Neural progenitor cell (in vitro differentiated cells): Measurements from ENCODE around the gene SMAD7. TPM values are rescaled to one million over a fixed set of nuclear protein-coding genes. Genes with fewer than 3 reads are reported as not detected.
A peak's percentile ranks its signal among the peaks of the same experiment; 100 is the strongest.

Source experiments
- DNase-seq: peaks from one replicate; pipeline ENCODE4 v3.0.0-alpha.2; 2016; ENCODE audit warnings: low spot score
- H2AFZ ChIP-seq: fragments of 200-600 bp; sonication (generic); replicated peaks from 2 replicates; pipeline ENCODE4 v1.6.1; 2016; ENCODE audit warnings: antibody characterized with exemption
- H3F3A ChIP-seq: fragments of 200-600 bp; sonication (generic); 2 replicates; pipeline ENCODE4 v1.6.1; 2016; ENCODE audit warnings: antibody characterized with exemption, low read depth
- H3K27ac ChIP-seq: fragments of 200-600 bp; sonication (generic); 2 replicates; pipeline ENCODE4 v1.5.1; 2016; ENCODE audit warnings: mild to moderate bottlenecking
- H3K27me3 ChIP-seq: fragments of 200-600 bp; sonication (generic); 2 replicates; pipeline ENCODE4 v1.6.1; 2016; ENCODE audit warnings: mild to moderate bottlenecking, moderate library complexity
- H3K36me3 ChIP-seq: fragments of 200-600 bp; sonication (generic); 2 replicates; pipeline ENCODE4 v1.5.1; 2016
- H3K4me1 ChIP-seq: fragments of 200-600 bp; sonication (generic); 2 replicates; pipeline ENCODE4 v1.6.1; 2016; ENCODE audit warnings: mixed run types
- H3K4me2 ChIP-seq: fragments of 200-600 bp; sonication (generic); 2 replicates; pipeline ENCODE4 v1.6.1; 2016
- H3K4me3 ChIP-seq: fragments of 200-600 bp; sonication (generic); 2 replicates; pipeline ENCODE4 v1.5.1; 2016
- H3K79me2 ChIP-seq: fragments of 200-600 bp; sonication (generic); 2 replicates; pipeline ENCODE4 v1.6.1; 2016; ENCODE audit warnings: low read depth
- H3K9ac ChIP-seq: fragments of 200-600 bp; sonication (generic); 2 replicates; pipeline ENCODE4 v1.6.1; 2016
- H3K9me3 ChIP-seq: fragments of 200-600 bp; sonication (generic); 2 replicates; pipeline ENCODE4 v1.5.1; 2016; ENCODE audit warnings: low read depth
- H4K20me1 ChIP-seq: fragments of 200-600 bp; sonication (generic); 2 replicates; pipeline ENCODE4 v1.6.1; 2016; ENCODE audit warnings: low read depth
- H3K27ac Mint-ChIP-seq: 3 replicates; pipeline ENCODE4 v1.8.0; 2021; ENCODE audit warnings: mixed read lengths
- H3K27me3 Mint-ChIP-seq: 2 replicates; pipeline ENCODE4 v1.8.0; 2022; ENCODE audit warnings: low read depth, mild to moderate bottlenecking, inconsistent platforms, moderate library complexity, mixed read lengths; ENCODE audit not compliant: insufficient read depth
- H3K36me3 Mint-ChIP-seq: 3 replicates; pipeline ENCODE4 v1.8.0; 2021; ENCODE audit warnings: mixed read lengths
- H3K4me1 Mint-ChIP-seq: 3 replicates; pipeline ENCODE4 v1.8.0; 2021; ENCODE audit warnings: mixed read lengths
- H3K4me3 Mint-ChIP-seq: 3 replicates; pipeline ENCODE4 v1.8.0; 2021; ENCODE audit warnings: mild to moderate bottlenecking, moderate library complexity, mixed read lengths
- H3K9me3 Mint-ChIP-seq: 3 replicates; pipeline ENCODE4 v1.8.0; 2020; ENCODE audit warnings: mixed read lengths
- CTCF ChIP-seq: fragments of 200-600 bp; sonication (generic); IDR thresholded peaks from 2 replicates; pipeline ENCODE4 v1.5.1; 2017; ENCODE audit warnings: antibody characterized with exemption, mild to moderate bottlenecking
- EZH2 ChIP-seq: fragments of 200-600 bp; sonication (generic); IDR thresholded peaks from 2 replicates; pipeline ENCODE4 v1.6.1; 2017; ENCODE audit warnings: antibody characterized with exemption, mild to moderate bottlenecking, moderate library complexity
- EZH2phosphoT487 ChIP-seq: fragments of 200-600 bp; sonication (generic); IDR thresholded peaks from 2 replicates; pipeline ENCODE4 v1.6.1; 2017; ENCODE audit warnings: antibody characterized with exemption
- total RNA-seq: library from RNA; depleted of rRNA; stranded (reverse); fragments of >200 nt; gene quantifications from 2 replicates; pipeline ENCODE4 v1.2.3, GENCODE V29; 2015; ENCODE audit warnings: low replicate concordance

SMAD7 gene
- total RNA-seq, 1 donor from 2014 or later: 1.1 TPM

- Histone ChIP-seq H3K4me2 (peak overlapping the region; percentile 90), H2AFZ (no peak overlapping the region), H4K20me1 (peaks cover 36% of the 10 kb centered on the region), H3K79me2 (no peaks in the 10 kb centered on the region), H3K27ac (no peak overlapping the region), H3K9me3 (no peaks in the 10 kb centered on the region), H3K4me3 (peak overlapping the region; percentile 49), H3F3A (peaks cover 43% of the 10 kb centered on the region), H3K27me3 (peaks cover 74% of the 10 kb centered on the region), H3K36me3 (no peaks in the 10 kb centered on the region), H3K9ac (no peak overlapping the region), H3K4me1 (peaks cover 40% of the 10 kb centered on the region)
- H3K9me3 Mint-ChIP-seq: no peaks in the 10 kb centered on the region
- TF ChIP-seq EZH2phosphoT487 (peak; percentile 67), EZH2 (peak; percentile 92), CTCF (no peak)
- peaks cover 41% of the 10 kb centered on the region for H3K4me1 Mint-ChIP-seq
- DNase-seq: peak; percentile 81
- peaks cover 16% of the 10 kb centered on the region for H3K27me3 Mint-ChIP-seq
- peak overlapping the region; percentile 99 for H3K4me3 Mint-ChIP-seq
- H3K36me3 Mint-ChIP-seq: peaks cover 3% of the 10 kb centered on the region
- H3K27ac Mint-ChIP-seq: peak overlapping the region; percentile 81
Measured at GRCh38 chr18:48949606-48950535, 894 bp downstream of the SMAD7 start.

- Mint-ChIP-seq H3K4me3 (peak overlapping the region; percentile 99), H3K4me1 (peaks cover 46% of the 10 kb centered on the region), H3K27me3 (peaks cover 16% of the 10 kb centered on the region), H3K36me3 (peaks cover 8% of the 10 kb centered on the region), H3K27ac (peak overlapping the region; percentile 87), H3K9me3 (no peaks in the 10 kb centered on the region)
- peaks cover 43% of the 10 kb centered on the region for H3F3A ChIP-seq
- no peaks in the 10 kb centered on the region for H3K79me2 ChIP-seq
- H3K36me3 ChIP-seq: no peaks in the 10 kb centered on the region
- peak overlapping the region; percentile 90 for H3K4me2 ChIP-seq
- H3K27ac ChIP-seq: no peak overlapping the region
- H4K20me1 ChIP-seq: peaks cover 36% of the 10 kb centered on the region
- DNase-seq: peak; percentile 47
- H3K27me3 ChIP-seq: peaks cover 67% of the 10 kb centered on the region
- no peak for TF ChIP-seq EZH2
- no peak for TF ChIP-seq CTCF
- peak; percentile 86 for TF ChIP-seq EZH2phosphoT487
- peaks cover 40% of the 10 kb centered on the region for H3K4me1 ChIP-seq
- H3K9me3 ChIP-seq: no peaks in the 10 kb centered on the region
- no peak overlapping the region for H2AFZ ChIP-seq
- peak overlapping the region; percentile 49 for H3K4me3 ChIP-seq
- no peak overlapping the region for H3K9ac ChIP-seq
Measured at GRCh38 chr18:48949050-48949605, 1.6 kb downstream of the SMAD7 start.

DNA sequence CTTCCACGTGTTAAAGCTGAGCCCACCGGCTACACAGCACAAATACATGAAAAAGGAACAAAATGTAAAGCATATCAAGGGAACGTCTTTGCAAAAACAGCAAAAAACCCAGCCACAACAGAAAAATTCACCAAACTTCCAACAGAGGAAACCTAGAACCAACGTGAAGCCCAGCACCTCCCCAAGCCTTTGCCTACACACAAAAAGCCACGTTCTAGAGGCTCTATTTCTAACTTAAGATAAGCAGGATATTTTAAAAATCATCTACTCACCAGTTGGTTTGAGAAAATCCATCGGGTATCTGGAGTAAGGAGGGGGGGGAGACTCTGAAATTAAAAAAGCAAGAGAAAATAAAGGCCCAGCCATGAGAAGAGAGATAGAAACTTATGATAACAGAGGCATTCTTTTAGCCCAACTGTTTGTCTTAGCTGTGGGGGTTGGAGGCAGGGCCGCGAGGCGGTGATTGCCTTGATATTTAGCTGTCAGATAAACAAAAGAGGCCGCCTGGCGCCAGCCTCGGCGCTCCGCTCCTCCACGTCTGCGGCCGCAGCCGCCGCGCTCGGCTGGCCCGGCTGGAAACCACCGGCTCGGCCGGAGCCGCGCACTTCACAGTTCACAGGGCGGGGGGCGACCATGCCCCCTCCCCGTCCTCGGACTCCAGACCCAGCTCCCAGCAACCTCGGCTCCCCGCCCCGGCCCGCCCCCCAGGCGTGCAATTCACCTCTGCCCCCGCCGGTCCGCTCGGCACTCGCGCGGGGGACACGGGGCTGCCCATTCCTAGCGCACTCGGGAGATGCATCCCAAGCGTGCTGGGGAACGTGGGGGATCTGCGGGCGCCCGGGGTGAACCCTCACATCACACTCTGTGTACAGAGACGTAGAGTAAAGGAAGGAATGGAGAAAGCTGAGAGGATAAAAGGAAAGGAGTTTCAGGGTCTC is 2.4 kb downstream of the SMAD7 start:
- Histone ChIP-seq H3F3A (peaks cover 37% of the 10 kb centered on the region), H3K4me3 (peak overlapping the region; percentile 49), H3K9me3 (no peaks in the 10 kb centered on the region), H4K20me1 (peaks cover 36% of the 10 kb centered on the region), H3K79me2 (no peaks in the 10 kb centered on the region), H3K4me2 (peak overlapping the region; percentile 90), H3K4me1 (peaks cover 40% of the 10 kb centered on the region), H3K27ac (no peak overlapping the region), H3K36me3 (no peaks in the 10 kb centered on the region), H3K9ac (no peak overlapping the region), H2AFZ (no peak overlapping the region), H3K27me3 (peaks cover 59% of the 10 kb centered on the region)
- H3K36me3 Mint-ChIP-seq: peaks cover 14% of the 10 kb centered on the region
- H3K4me1 Mint-ChIP-seq: peaks cover 53% of the 10 kb centered on the region
- no peaks in the 10 kb centered on the region for H3K9me3 Mint-ChIP-seq
- peak; percentile 88 for DNase-seq
- peak; percentile 45 for TF ChIP-seq EZH2
- peak; percentile 86 for TF ChIP-seq EZH2phosphoT487
- no peak for TF ChIP-seq CTCF
- H3K27me3 Mint-ChIP-seq: peaks cover 16% of the 10 kb centered on the region
- peak overlapping the region; percentile 99 for H3K4me3 Mint-ChIP-seq
- H3K27ac Mint-ChIP-seq: peak overlapping the region; percentile 87
